NCI-H748 (cell line): ENCODE measurements around the gene PPP1CB.

Source experiments
- DNase-seq: peaks from one replicate; lab custom pipeline; 2025; ENCODE audit not compliant: unreplicated experiment; lab: John Stamatoyannopoulos, UW

PPP1CB gene

GRCh38 chr2:28751252-28751955, at the start of gene PPP1CB:
TSS of gene PPP1CB (plus strand) at chr2:28751830. CDS start at chr2:28752125, 295 bp downstream.
- peak; percentile 92 for DNase-seq

DNA sequence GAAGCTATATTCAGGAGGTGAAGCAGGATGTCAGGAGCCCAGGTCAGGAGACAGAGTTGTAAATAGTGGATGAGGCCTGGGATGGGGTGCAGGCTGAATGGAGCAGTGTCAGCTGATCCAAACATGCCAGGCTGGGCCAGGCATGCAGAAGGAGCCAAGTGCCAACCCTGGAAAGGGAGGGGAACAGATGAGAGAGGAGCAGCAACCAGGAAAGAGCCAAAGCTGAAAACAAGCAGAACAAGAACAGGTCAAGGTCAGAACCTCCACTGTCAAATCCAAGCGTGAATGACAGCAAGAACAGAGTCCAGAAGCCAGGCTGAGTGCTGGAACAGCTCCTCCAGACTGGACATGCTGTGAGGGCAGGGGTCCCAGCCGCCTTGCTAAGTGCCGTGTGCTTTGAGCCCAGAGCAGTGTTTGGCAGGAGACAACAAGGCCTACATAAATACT, 49.2 kb upstream of the PPP1CB start:
- no peak for DNase-seq

GRCh38 chr2:28702878-28703277, 48.8 kb upstream of the PPP1CB start:
- DNase-seq, result no peak

- DNase-seq, result no peak
Observed at GRCh38 chr2:28704621-28705020, 47.0 kb upstream of the PPP1CB start.

- no peak for DNase-seq
Observed at GRCh38 chr2:28705751-28706440, 45.7 kb upstream of the PPP1CB start.

DNA sequence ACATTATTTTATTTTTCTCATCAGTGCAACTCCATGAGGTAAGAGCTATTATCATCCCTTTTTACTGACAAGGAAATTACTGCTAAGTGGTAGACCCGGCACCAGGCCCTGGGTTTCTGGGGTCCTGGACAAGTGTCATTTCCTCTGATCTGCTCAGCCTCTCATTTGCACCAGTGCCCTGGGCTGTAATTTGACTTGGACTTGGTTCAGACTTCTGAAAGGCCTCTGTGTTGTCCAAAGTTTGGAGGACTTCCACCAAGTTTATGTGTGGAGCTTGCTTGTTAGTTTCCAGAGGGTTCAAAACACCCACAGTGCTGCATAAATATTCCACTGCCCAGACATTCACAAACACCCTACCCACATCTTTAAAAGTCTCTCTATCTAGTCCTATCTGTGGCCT, 44.0 kb upstream of the PPP1CB start:
- no peak for DNase-seq

DNA sequence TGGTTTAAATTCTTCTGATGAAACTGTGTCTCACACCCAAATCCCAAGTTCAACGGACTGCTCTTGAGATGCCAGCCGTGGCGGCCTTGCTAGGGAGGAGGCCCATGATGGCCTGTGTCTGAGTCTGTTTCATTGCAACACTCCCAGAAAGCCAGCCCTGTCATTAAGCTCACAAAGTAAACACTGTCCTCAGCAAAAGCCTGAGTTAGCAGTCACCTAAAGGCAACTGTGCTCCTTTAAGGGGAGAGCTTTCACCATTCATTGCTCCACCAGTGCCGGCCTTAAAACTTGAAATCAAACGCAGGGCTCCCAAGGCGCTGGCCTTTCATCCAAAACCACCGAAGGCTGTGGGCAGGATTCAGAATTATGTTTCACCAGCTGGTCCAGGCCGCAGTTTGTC, 42.5 kb upstream of the PPP1CB start:
- peak; percentile 11 for DNase-seq

GRCh38 chr2:28710545-28710944, 41.1 kb upstream of the PPP1CB start:
- DNase-seq, result no peak

DNA sequence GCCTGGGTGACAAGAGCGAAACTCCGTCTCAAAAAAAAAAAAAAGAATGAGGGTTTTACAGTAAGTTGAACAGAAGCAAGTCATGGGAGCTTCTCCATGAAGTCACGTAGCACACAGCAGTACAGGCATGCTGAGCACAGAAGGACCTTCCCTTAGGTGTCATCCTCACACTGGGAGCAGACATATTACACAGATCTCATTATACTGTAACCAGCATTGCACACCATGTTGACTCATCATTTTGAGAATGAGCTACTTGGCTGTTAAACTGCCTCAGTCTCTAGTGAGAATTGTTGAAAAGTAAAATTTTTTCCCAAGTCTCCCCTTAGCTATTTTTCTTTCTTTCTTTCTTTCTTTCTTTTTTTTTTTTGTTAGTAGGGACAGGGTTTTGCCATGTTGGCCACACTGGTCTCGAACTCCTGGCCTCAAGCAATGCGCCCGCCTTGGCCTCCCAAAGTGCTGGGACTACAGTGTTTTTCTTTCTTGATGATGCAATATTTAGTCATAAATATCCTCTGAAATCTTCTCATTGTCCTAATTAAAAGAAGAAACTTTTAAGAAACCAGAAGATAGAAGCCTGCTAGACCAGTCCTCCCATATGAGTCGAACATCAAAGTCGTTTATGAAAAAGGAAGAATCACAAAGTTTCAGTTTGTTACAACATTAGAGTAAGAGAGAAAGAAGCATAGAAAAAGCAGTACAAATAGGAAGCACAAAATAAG, 37.9 kb upstream of the PPP1CB start:
- no peak for DNase-seq

GRCh38 chr2:28716265-28716865, 35.3 kb upstream of the PPP1CB start:
- DNase-seq, result peak; percentile 38

DNA sequence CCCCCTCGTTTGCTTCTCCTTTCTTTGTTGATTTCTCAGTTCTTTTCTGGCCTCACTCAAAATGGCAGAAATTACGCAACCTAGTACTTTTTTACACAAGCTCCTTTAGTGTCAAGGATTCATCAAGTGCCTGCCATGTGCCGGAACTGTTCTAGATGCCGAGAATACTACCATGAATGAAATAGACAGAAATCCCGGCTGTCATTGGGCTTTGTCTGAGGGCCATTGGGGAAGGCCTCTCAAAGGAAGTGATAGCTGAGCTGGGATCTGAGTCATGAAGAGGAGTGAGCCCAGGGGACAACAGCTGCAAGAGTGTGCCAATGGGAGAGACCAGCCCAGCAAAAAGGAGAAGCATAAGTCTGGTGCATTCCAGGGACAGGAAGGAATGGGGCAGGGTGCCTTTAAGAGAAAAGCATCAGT, 34.3 kb upstream of the PPP1CB start:
- no peak for DNase-seq

DNA sequence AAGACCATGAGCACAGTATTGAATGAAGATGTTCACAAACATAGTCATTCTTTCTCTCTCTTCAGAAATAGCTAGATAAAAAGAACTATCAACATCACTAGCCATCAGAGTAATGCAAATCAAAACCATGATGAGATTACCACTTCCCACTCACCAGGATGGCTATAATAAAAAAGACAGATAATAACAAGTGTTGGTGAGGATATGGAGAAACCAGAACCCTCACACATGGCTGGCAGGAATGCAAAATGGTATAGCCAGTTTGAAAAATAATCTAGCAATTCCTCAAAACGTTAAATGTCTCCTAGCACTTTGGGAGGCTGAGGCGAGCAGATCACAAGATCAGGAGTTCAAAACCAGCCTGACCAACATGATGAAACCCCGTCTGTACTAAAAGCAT, 31.3 kb upstream of the PPP1CB start:
- no peak for DNase-seq

- no peak for DNase-seq
Observed at GRCh38 chr2:28721601-28722191, 29.9 kb upstream of the PPP1CB start.

- no peak for DNase-seq
Observed at GRCh38 chr2:28725021-28725711, 26.5 kb upstream of the PPP1CB start.

DNA sequence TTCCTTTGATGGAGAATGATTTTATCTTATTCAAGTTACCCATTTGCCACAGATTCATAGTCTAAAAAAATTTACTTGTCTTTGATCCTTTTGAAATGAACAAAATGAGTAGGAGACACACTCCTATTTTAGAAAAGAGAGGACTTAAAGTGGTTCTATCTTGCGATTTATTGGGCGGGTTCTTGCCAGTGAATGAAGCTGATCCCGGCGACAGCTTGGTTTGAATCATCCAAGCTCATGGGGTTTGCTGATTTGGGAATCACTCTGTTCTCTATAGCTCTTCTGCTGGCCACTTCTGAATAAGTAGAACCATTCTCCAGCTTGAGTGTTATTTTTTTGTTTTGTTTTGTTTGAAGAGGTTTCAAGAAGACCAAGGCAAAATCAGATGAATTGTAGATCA, 25.5 kb upstream of the PPP1CB start:
- DNase-seq, result no peak

DNA sequence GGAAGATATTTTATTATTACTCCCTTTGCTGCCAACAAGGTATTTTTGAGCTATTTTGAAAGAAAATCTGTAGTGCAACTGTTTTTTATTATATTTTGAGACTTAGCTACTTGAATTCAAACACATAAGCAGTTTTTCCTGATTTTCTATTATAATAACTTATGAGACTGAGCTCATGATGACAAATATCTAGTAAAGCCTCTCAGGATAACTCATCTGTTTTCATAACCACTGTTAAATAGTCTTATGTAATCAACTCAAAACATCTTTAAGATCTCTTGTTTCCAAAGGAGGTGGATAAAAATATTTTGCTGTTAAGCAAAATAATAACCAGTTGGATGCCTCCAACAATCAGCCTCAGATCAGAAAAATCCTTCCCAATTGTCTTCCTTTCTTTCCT, 21.9 kb upstream of the PPP1CB start:
- no peak for DNase-seq

DNA sequence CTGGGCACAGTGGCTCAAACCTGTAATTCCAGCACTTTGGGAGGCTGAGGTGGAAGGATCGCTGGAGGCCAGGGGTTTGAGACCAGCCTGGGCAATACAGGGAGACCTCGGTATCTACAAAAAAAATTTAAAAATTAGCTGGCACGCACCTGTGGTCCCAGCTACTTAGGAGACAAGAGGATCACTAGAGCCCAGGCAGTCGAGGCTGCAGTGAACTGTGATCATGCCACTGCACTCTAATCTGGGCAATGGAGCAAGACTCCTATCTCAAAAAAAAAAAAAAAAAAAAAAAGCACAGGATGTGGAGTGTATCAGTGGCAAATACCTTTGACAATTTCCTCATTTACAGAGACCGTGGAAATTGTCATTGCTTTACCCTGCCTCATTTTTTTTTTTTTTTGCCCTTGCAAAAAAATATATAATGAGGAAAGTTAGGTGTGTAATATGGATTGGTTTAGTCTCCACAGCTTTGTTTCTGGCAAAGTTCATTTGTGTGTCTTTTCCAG, 20.9 kb upstream of the PPP1CB start:
- DNase-seq, result no peak

DNA sequence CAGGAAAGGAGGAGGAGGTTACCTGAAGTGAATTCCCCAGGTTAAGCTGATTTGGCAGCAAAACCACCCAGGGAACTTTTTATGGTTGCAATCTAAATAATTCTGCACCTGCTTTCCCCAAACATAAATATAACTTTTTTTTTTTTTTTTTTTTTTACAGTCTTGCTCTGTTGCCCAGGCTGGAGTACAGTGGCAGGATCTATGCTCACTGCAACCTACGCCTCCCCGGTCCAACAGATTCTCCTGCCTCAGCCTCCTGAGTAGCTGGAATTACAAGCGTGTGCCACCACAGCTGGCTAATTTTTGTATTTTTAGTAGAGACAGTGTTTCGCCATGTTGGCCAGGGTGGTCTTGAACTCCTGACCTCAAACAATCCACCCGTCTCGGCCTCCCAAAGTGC, 16.1 kb upstream of the PPP1CB start:
- DNase-seq, result no peak

GRCh38 chr2:28736034-28736433, 15.6 kb upstream of the PPP1CB start:
- DNase-seq, result no peak

GRCh38 chr2:28737655-28738054, 14.0 kb upstream of the PPP1CB start:
- no peak for DNase-seq
